ENCODE results near the gene NT5C3A.

Gene NT5C3A

GRCh38 chr7:33054261-33054964, 8.2 kb downstream of the NT5C3A start:
- Histone ChIP-seq H3K4me3 (ENCODE audit: low read length, poor library complexity, severe bottlenecking) (peak overlapping the region; percentile 63), H3K79me2 (ENCODE audit: insufficient read depth, low read length) (peaks cover 89% of the 10 kb centered on the region), H2AFZ (ENCODE audit: low read length) (no peak overlapping the region), H3K4me2 (ENCODE audit: low read depth, low read length, poor library complexity, severe bottlenecking) (peak overlapping the region; percentile 76), H3F3A (ENCODE audit: low read depth) (peaks cover 15% of the 10 kb centered on the region), H3K4me1 (ENCODE audit: insufficient read depth, low read length, poor library complexity, severe bottlenecking) (peaks cover 68% of the 10 kb centered on the region), H3K27me3 (ENCODE audit: insufficient read depth, low read length, poor library complexity, severe bottlenecking) (no peaks in the 10 kb centered on the region), H4K20me1 (ENCODE audit: insufficient read depth, low read length, poor library complexity, severe bottlenecking) (peaks cover 70% of the 10 kb centered on the region), H3K36me3 (ENCODE audit: insufficient read depth, low read length) (no peaks in the 10 kb centered on the region), H3K9me2 (replicated peaks; ENCODE audit: low read depth, low read length) (no peaks in the 10 kb centered on the region), H3K9ac (ENCODE audit: low read depth, low read length, poor library complexity, severe bottlenecking) (peak overlapping the region; percentile 69), H3K9me3 (ENCODE audit: insufficient read depth, low read depth, low read length) (no peaks in the 10 kb centered on the region)
- TF ChIP-seq EZH2phosphoT487 (IDR thresholded peaks at IDR 0.05; ENCODE audit: borderline replicate concordance), result no peak
- TF ChIP-seq CTCF (conservative IDR thresholded peaks at IDR 0.05; ENCODE audit: low read length), result no peak

- no peaks in the 10 kb centered on the region for H3K27me3 ChIP-seq (ENCODE audit: insufficient read depth, low read length, poor library complexity, severe bottlenecking)
- peak overlapping the region; percentile 63 for H3K4me3 ChIP-seq (ENCODE audit: low read length, poor library complexity, severe bottlenecking)
- H3K36me3 ChIP-seq (ENCODE audit: insufficient read depth, low read length), result no peaks in the 10 kb centered on the region
- no peaks in the 10 kb centered on the region for H3K9me3 ChIP-seq (ENCODE audit: insufficient read depth, low read depth, low read length)
- H3F3A ChIP-seq (ENCODE audit: low read depth), result peaks cover 15% of the 10 kb centered on the region
- H3K79me2 ChIP-seq (ENCODE audit: insufficient read depth, low read length), result peaks cover 89% of the 10 kb centered on the region
- H4K20me1 ChIP-seq (ENCODE audit: insufficient read depth, low read length, poor library complexity, severe bottlenecking), result peaks cover 69% of the 10 kb centered on the region
- no peaks in the 10 kb centered on the region for H3K9me2 ChIP-seq (replicated peaks; ENCODE audit: low read depth, low read length)
- TF ChIP-seq CTCF (conservative IDR thresholded peaks at IDR 0.05; ENCODE audit: low read length) (no peak), EZH2phosphoT487 (IDR thresholded peaks at IDR 0.05; ENCODE audit: borderline replicate concordance) (no peak)
- peak overlapping the region; percentile 76 for H3K4me2 ChIP-seq (ENCODE audit: low read depth, low read length, poor library complexity, severe bottlenecking)
- H2AFZ ChIP-seq (ENCODE audit: low read length), result no peak overlapping the region
- peak overlapping the region; percentile 69 for H3K9ac ChIP-seq (ENCODE audit: low read depth, low read length, poor library complexity, severe bottlenecking)
- peaks cover 61% of the 10 kb centered on the region for H3K4me1 ChIP-seq (ENCODE audit: insufficient read depth, low read length, poor library complexity, severe bottlenecking)
These were observed 8.9 kb downstream of the NT5C3A start for GRCh38 chr7:33053721-33054120.

GRCh38 chr7:33050535-33051318, 11.8 kb downstream of the NT5C3A start:
- Histone ChIP-seq H3K9ac (ENCODE audit: low read depth, low read length, poor library complexity, severe bottlenecking) (peak overlapping the region; percentile 27), H3K4me2 (ENCODE audit: low read depth, low read length, poor library complexity, severe bottlenecking) (peak overlapping the region; percentile 59)

More at GRCh38 chr7:33050535-33051318, 11.8 kb downstream of the NT5C3A start:
- H2AFZ ChIP-seq (ENCODE audit: low read length), result no peak overlapping the region
- peaks cover 15% of the 10 kb centered on the region for H3F3A ChIP-seq (ENCODE audit: low read depth)
- peaks cover 49% of the 10 kb centered on the region for H3K4me1 ChIP-seq (ENCODE audit: insufficient read depth, low read length, poor library complexity, severe bottlenecking)
- H3K36me3 ChIP-seq (ENCODE audit: insufficient read depth, low read length), result no peaks in the 10 kb centered on the region
- no peaks in the 10 kb centered on the region for H3K9me3 ChIP-seq (ENCODE audit: insufficient read depth, low read depth, low read length)
- peaks cover 88% of the 10 kb centered on the region for H3K79me2 ChIP-seq (ENCODE audit: insufficient read depth, low read length)
- H3K9me2 ChIP-seq (replicated peaks; ENCODE audit: low read depth, low read length), result no peaks in the 10 kb centered on the region
- H4K20me1 ChIP-seq (ENCODE audit: insufficient read depth, low read length, poor library complexity, severe bottlenecking), result peaks cover 74% of the 10 kb centered on the region
- H3K4me3 ChIP-seq (ENCODE audit: low read length, poor library complexity, severe bottlenecking), result peak overlapping the region; percentile 4
- TF ChIP-seq CTCF (conservative IDR thresholded peaks at IDR 0.05; ENCODE audit: low read length) (peak; percentile 79), EZH2phosphoT487 (IDR thresholded peaks at IDR 0.05; ENCODE audit: borderline replicate concordance) (no peak)
- no peaks in the 10 kb centered on the region for H3K27me3 ChIP-seq (ENCODE audit: insufficient read depth, low read length, poor library complexity, severe bottlenecking)
